Measurements from ENCODE around the gene ABO. TPM values are rescaled to one million over a fixed set of nuclear protein-coding genes. Genes with fewer than 3 reads are reported as not detected.

ABO gene
- total RNA-seq, 1 experiment from 2014 or later, result 1.2 TPM

DNA sequence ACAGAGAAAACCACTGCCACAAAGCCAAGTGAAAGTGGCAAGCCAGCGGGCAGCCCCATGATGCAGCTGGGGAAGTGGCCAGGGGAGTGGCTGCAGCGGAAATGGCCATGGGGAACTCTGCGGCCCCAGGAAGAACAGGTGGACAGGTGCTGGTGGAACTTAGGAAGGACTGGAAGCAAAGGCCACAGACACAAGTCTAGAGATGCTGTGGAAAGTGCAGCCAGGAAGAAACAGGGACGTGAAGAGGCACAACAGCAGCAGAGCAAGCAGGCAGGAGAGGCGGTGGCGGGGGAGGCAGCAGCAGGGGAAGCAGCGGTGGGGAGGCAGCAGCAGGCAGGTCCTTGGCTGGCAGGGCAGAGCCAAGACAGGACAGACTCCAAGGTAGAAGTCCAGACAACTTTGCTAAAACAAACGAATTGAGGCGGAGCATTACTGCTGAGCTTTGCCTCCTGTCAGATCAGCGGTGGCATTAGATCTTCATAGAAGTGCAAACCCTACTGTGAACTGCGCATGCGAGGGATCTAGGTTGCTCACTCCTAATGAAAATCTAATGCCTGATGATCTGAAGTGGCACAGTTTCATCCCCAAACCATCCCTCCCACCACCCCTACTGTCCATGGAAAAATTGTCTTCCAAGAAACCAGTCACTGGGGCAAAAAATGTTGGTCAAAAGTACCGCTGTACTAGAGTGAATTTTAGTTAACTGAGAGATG lies 49.1 kb upstream of the ABO start:
- H3K4me3 ChIP-seq (replicated peaks in 1 of 2; ENCODE audit: low read depth in 1 of 2, low read length in 2 of 2), result no peak overlapping the region
- no peaks in the 10 kb centered on the region for H3K9me3 ChIP-seq (ENCODE audit: control insufficient read depth in 1 of 2, insufficient read depth in 1 of 2, low read depth in 1 of 2, low read length in 2 of 2)
- no peaks in the 10 kb centered on the region for H3K4me1 ChIP-seq (ENCODE audit: control insufficient read depth in 1 of 2, insufficient read depth in 2 of 2, low read length in 2 of 2)
- H3K36me3 ChIP-seq (ENCODE audit: control insufficient read depth in 1 of 2, insufficient read depth in 2 of 2, low read length in 2 of 2), result no peaks in the 10 kb centered on the region
- H2AFZ ChIP-seq (ENCODE audit: low read depth, low read length, poor library complexity, severe bottlenecking), result no peak overlapping the region
- RAD21 ChIA-PET (ENCODE audit: low non-redundant PET in 1 of 2, low total read pairs in 2 of 2, uncharacterized antibody in 2 of 2, unreplicated experiment in 2 of 2), result no interaction called here
- intact Hi-C loops (cut with micrococcal nuclease), result no loop called here
- no peak overlapping the region for H3K4me2 ChIP-seq (ENCODE audit: low read length)
- TF ChIP-seq POLR2AphosphoS5 (IDR thresholded peaks at IDR 0.05; ENCODE audit: low read depth, low read length) (no peak), CEBPB (IDR thresholded peaks at IDR 0.05; ENCODE audit: low read depth) (no peak), ZFX (IDR thresholded peaks at IDR 0.05) (no peak), ELF1 (IDR thresholded peaks at IDR 0.05; ENCODE audit: borderline replicate concordance, low read depth) (no peak), YY1 (IDR thresholded peaks at IDR 0.05; ENCODE audit: extremely low read depth, insufficient replicate concordance, low read depth, low read length) (no peak), SRF (IDR thresholded peaks at IDR 0.05; ENCODE audit: low read depth) (no peak), POLR2A (IDR thresholded peaks at IDR 0.05; ENCODE audit: borderline replicate concordance, extremely low read depth, insufficient read depth, insufficient read length) (no peak), SP1 (IDR thresholded peaks at IDR 0.05; ENCODE audit: low read depth) (no peak), EGR1 (IDR thresholded peaks at IDR 0.05; ENCODE audit: low read depth) (no peak), TCF7L2 (IDR thresholded peaks at IDR 0.05; ENCODE audit: borderline replicate concordance, extremely low read depth, insufficient read depth, insufficient read length) (no peak), FOSL1 (IDR thresholded peaks at IDR 0.05; ENCODE audit: low read depth) (no peak), CBX3 (IDR thresholded peaks at IDR 0.05; ENCODE audit: low read depth) (no peak), EZH2phosphoT487 (IDR thresholded peaks at IDR 0.05; ENCODE audit: borderline replicate concordance) (no peak), ZNF274 (IDR thresholded peaks at IDR 0.05; ENCODE audit: low read depth, low read length) (no peak), EZH2 (IDR thresholded peaks at IDR 0.05) (no peak), JUND (IDR thresholded peaks at IDR 0.05) (no peak)
- TF ChIP-seq, protein P1, sequence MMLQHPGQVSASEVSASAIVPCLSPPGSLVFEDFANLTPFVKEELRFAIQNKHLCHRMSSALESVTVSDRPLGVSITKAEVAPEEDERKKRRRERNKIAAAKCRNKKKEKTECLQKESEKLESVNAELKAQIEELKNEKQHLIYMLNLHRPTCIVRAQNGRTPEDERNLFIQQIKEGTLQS (IDR thresholded peaks at IDR 0.05), result no peak
- TF ChIP-seq, protein P2, sequence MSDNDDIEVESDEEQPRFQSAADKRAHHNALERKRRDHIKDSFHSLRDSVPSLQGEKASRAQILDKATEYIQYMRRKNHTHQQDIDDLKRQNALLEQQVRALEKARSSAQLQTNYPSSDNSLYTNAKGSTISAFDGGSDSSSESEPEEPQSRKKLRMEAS (IDR thresholded peaks at IDR 0.05), result no peak
- TF ChIP-seq, protein P3, sequence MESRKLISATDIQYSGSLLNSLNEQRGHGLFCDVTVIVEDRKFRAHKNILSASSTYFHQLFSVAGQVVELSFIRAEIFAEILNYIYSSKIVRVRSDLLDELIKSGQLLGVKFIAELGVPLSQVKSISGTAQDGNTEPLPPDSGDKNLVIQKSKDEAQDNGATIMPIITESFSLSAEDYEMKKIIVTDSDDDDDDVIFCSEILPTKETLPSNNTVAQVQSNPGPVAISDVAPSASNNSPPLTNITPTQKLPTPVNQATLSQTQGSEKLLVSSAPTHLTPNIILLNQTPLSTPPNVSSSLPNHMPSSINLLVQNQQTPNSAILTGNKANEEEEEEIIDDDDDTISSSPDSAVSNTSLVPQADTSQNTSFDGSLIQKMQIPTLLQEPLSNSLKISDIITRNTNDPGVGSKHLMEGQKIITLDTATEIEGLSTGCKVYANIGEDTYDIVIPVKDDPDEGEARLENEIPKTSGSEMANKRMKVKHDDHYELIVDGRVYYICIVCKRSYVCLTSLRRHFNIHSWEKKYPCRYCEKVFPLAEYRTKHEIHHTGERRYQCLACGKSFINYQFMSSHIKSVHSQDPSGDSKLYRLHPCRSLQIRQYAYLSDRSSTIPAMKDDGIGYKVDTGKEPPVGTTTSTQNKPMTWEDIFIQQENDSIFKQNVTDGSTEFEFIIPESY (IDR thresholded peaks at IDR 0.05; ENCODE audit: extremely low read depth, insufficient replicate concordance, low read length), result no peak
- TF ChIP-seq, protein P4, sequence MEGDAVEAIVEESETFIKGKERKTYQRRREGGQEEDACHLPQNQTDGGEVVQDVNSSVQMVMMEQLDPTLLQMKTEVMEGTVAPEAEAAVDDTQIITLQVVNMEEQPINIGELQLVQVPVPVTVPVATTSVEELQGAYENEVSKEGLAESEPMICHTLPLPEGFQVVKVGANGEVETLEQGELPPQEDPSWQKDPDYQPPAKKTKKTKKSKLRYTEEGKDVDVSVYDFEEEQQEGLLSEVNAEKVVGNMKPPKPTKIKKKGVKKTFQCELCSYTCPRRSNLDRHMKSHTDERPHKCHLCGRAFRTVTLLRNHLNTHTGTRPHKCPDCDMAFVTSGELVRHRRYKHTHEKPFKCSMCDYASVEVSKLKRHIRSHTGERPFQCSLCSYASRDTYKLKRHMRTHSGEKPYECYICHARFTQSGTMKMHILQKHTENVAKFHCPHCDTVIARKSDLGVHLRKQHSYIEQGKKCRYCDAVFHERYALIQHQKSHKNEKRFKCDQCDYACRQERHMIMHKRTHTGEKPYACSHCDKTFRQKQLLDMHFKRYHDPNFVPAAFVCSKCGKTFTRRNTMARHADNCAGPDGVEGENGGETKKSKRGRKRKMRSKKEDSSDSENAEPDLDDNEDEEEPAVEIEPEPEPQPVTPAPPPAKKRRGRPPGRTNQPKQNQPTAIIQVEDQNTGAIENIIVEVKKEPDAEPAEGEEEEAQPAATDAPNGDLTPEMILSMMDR (IDR thresholded peaks at IDR 0.05 in 2 of 3, conservative IDR thresholded peaks at IDR 0.05 in 1 of 3; ENCODE audit: borderline replicate concordance in 1 of 3, insufficient read depth in 1 of 3, low read depth in 2 of 3, low read length in 2 of 3), result no peak
- no peak for DNase-seq (ENCODE audit: low read depth, low spot score)
- POLR2A ChIA-PET, result no interaction called here
- CTCF ChIA-PET, result no interaction called here
- no peaks in the 10 kb centered on the region for H3K9me2 ChIP-seq (ENCODE audit: insufficient read depth)
- H4K20me1 ChIP-seq (ENCODE audit: insufficient read depth), result no peaks in the 10 kb centered on the region
- H3K9ac ChIP-seq (ENCODE audit: low read length), result no peak overlapping the region
- H3K79me2 ChIP-seq (ENCODE audit: insufficient read depth, low read length), result no peaks in the 10 kb centered on the region
- BruUV-seq (replicated peaks), result no TSS peak
- no peaks in the 10 kb centered on the region for H3K27me3 ChIP-seq (ENCODE audit: insufficient read depth, low read length)
- no peak overlapping the region for H3K27ac ChIP-seq (ENCODE audit: low read depth, low read length)
- no peak for ATAC-seq

Data from HCT116 (cell line).